ENCODE data around the gene NALCN.

- TF ChIP-seq CTCF (IDR thresholded peaks at IDR 0.05), result no peak
- TF ChIP-seq POLR2A (IDR thresholded peaks at IDR 0.05), result no peak
Measured at GRCh38 chr13:101451641-101452040, 35.3 kb upstream of the NALCN start.

Data from adrenal gland (tissue), 5 donors.